Suprapubic skin (tissue), 4 donors: Measurements from ENCODE around the gene NTRK1. TPM values are rescaled to one million over a fixed set of nuclear protein-coding genes. Genes with fewer than 3 reads are reported as not detected.

Source experiments
- DNase-seq, 2 donors: peaks; one replicate each; pipeline ENCODE4 v3.0.0-alpha.2; 2019; ENCODE audit warnings: low spot score in 2 of 2
- H3K27ac ChIP-seq: fragments of 200-600 bp; sonication (generic); one replicate; pipeline ENCODE4 v1.5.1; 2019
- H3K27me3 ChIP-seq: fragments of 200-600 bp; sonication (generic); one replicate; pipeline ENCODE4 v1.5.1; 2019
- H3K36me3 ChIP-seq: fragments of 200-600 bp; sonication (generic); one replicate; pipeline ENCODE4 v1.5.1; 2019
- H3K4me1 ChIP-seq: fragments of 200-600 bp; sonication (generic); one replicate; pipeline ENCODE4 v1.5.1; 2019
- H3K4me3 ChIP-seq: fragments of 200-600 bp; sonication (generic); one replicate; pipeline ENCODE4 v1.5.1; 2019; ENCODE audit warnings: mild to moderate bottlenecking
- H3K9me3 ChIP-seq: fragments of 200-600 bp; sonication (generic); one replicate; pipeline ENCODE4 v1.5.1; 2019
- EP300 ChIP-seq: sonication (generic); formaldehyde crosslinking; IDR thresholded peaks from one replicate; pipeline ENCODE4 v1.6.1; 2017; ENCODE audit warnings: antibody characterized with exemption
- POLR2A ChIP-seq, 2 donors: fragments of 450-650 bp; IDR thresholded peaks; one replicate each; pipeline ENCODE4 v1.6.1; 2017; ENCODE audit warnings: antibody characterized with exemption in 2 of 2, mild to moderate bottlenecking in 2 of 2, moderate library complexity in 2 of 2
- POLR2AphosphoS5 ChIP-seq, 3 donors: sonication (generic); formaldehyde crosslinking; IDR thresholded peaks; one replicate each; pipeline ENCODE4 v1.6.1; 2017; ENCODE audit warnings: antibody characterized with exemption in 3 of 3
- WGBS: methylation state at CpG from one replicate; pipeline ENCODE4 v1.1.5; 2018; 5-methylcytosine and 5-hydroxymethylcytosine counted together
- total RNA-seq, 4 donors: library from RNA; depleted of rRNA; stranded (reverse); fragments of >200 nt; gene quantifications; one replicate each; pipeline ENCODE4 v1.1.0, GENCODE V29; 2016
- TF ChIP-seq, protein P1 (sequence below), 2 donors: fragments of 200-600 bp in 1 of 2; fragments of 450-650 bp in 1 of 2; sonication (generic) in 1 of 2; IDR thresholded peaks; one replicate each; pipeline ENCODE4 v1.5.1; 2016 to 2019; ENCODE audit warnings: antibody characterized with exemption in 2 of 2, mild to moderate bottlenecking in 1 of 2, moderate library complexity in 1 of 2

The NTRK1 gene
- total RNA-seq, 4 donors from 2014 or later, result 0.32 TPM; not detected in 3

DNA sequence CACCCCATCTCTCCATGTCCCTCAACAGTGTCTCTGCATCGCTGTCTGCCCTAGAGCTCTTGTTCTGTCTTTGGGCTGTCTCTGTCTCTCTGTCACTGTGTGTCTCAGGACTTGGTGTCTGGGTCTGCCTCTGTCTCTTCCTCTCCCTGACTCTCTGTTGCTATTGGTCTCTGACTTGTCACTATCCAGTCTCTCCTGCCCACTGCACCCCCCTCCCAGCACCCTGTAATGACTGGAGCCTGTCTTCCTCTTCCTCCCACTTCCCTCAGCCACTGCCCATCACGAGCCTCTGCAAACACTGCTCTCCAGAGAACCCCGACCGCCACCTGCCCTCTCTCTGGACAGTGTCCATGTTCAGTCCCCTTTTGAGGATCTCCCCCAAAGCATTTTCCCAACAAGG lies 45.0 kb downstream of the NTRK1 start:
- WGBS, result 64% methylated on average over 4 of the region's 4 CpGs
- Histone ChIP-seq H3K36me3 (no peaks in the 10 kb centered on the region), H3K4me3 (no peak overlapping the region), H3K27ac (no peak overlapping the region), H3K27me3 (peaks cover 37% of the 10 kb centered on the region), H3K9me3 (no peaks in the 10 kb centered on the region), H3K4me1 (peaks cover 28% of the 10 kb centered on the region)
- DNase-seq, result no peak
- no peak for TF ChIP-seq EP300
- no peak for TF ChIP-seq POLR2A (IDR thresholded peaks at IDR 0.05)
- TF ChIP-seq, protein P1, sequence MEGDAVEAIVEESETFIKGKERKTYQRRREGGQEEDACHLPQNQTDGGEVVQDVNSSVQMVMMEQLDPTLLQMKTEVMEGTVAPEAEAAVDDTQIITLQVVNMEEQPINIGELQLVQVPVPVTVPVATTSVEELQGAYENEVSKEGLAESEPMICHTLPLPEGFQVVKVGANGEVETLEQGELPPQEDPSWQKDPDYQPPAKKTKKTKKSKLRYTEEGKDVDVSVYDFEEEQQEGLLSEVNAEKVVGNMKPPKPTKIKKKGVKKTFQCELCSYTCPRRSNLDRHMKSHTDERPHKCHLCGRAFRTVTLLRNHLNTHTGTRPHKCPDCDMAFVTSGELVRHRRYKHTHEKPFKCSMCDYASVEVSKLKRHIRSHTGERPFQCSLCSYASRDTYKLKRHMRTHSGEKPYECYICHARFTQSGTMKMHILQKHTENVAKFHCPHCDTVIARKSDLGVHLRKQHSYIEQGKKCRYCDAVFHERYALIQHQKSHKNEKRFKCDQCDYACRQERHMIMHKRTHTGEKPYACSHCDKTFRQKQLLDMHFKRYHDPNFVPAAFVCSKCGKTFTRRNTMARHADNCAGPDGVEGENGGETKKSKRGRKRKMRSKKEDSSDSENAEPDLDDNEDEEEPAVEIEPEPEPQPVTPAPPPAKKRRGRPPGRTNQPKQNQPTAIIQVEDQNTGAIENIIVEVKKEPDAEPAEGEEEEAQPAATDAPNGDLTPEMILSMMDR (IDR thresholded peaks at IDR 0.05), result no peak
- TF ChIP-seq POLR2AphosphoS5 (IDR thresholded peaks at IDR 0.05), result no peak

DNA sequence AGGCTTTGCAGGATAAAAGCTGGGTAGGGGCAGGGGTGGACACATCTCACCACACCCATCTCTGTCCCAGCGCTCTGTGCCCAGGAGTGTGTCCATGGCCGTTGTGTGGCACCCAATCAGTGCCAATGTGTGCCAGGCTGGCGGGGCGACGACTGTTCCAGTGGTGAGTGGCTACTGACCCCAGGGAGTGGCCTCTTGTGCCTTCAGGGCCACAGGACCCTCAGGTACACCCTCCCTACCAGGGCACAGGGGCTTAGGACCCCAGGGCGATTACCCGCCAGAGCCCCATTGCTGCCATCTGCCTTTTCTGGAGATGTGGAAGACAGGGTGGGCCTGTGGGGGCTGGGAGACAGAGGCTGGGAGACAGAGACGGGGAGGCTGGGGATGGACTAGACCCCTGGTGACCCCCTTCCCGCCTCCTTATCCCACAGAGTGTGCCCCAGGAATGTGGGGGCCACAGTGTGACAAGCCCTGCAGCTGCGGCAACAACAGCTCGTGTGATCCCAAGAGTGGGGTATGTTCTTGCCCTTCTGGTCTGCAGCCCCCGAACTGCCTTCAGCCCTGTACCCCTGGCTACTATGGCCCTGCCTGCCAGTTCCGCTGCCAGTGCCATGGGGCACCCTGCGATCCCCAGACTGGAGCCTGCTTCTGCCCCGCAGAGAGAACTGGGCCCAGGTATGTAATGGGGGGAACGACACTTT lies 45.7 kb downstream of the NTRK1 start:
- H3K4me3 ChIP-seq, result no peak overlapping the region
- TF ChIP-seq EP300 (no peak), POLR2A (IDR thresholded peaks at IDR 0.05) (no peak), POLR2AphosphoS5 (IDR thresholded peaks at IDR 0.05) (no peak)
- TF ChIP-seq, protein P1 (IDR thresholded peaks at IDR 0.05), result no peak
- H3K36me3 ChIP-seq, result no peaks in the 10 kb centered on the region
- H3K9me3 ChIP-seq, result no peaks in the 10 kb centered on the region
- H3K27ac ChIP-seq, result no peak overlapping the region
- H3K4me1 ChIP-seq, result peaks cover 24% of the 10 kb centered on the region
- peaks cover 39% of the 10 kb centered on the region for H3K27me3 ChIP-seq
- 100% methylated on average over 2 of the region's 16 CpGs for whole genome bisulfite sequencing
- DNase-seq, result no peak

DNA sequence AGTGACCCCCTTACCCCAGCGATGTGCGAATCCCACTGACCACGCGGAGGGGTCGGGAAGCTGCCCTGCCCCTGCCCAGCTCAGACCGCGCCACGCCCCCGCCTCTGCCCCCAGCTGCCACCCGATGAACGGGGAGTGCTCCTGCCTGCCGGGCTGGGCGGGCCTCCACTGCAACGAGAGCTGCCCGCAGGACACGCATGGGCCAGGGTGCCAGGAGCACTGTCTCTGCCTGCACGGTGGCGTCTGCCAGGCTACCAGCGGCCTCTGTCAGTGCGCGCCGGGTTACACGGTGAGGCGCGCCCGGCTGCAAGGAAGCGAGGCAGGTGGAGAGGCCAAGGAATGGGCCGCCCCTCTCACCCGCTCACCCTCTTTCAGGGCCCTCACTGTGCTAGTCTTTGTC lies 47.9 kb downstream of the NTRK1 start:
- TF ChIP-seq, protein P1 (IDR thresholded peaks at IDR 0.05), result no peak
- no peak for TF ChIP-seq POLR2AphosphoS5 (IDR thresholded peaks at IDR 0.05)
- no peak for TF ChIP-seq EP300
- no peak for TF ChIP-seq POLR2A (IDR thresholded peaks at IDR 0.05)
- Histone ChIP-seq H3K4me1 (peaks cover 24% of the 10 kb centered on the region), H3K27me3 (peaks cover 51% of the 10 kb centered on the region), H3K36me3 (peaks cover 3% of the 10 kb centered on the region), H3K4me3 (no peak overlapping the region), H3K9me3 (no peaks in the 10 kb centered on the region), H3K27ac (no peak overlapping the region)
- no peak for DNase-seq
- WGBS, result 58% methylated on average over 21 of the region's 29 CpGs

DNA sequence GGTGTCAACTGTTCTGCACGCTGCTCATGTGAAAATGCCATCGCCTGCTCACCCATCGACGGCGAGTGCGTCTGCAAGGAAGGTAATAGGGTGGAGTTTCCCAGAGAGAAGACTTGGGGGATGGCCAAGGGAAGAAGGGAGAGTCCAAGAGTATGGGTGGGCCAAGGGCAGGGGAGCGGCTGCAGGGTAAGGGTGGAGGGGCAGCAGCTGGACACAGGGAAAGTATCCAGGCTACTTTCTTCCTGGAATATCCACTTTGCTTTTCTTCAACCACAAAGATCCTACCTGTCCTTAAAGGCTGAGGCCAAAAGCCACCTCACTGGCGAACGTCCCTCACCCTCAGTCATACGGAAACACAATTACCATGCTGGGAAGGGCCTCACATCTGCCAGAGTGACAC lies 48.3 kb downstream of the NTRK1 start:
- no peak for DNase-seq
- 49% methylated on average over 10 of the region's 10 CpGs for WGBS
- Histone ChIP-seq H3K36me3 (peaks cover 3% of the 10 kb centered on the region), H3K27me3 (peaks cover 51% of the 10 kb centered on the region), H3K4me1 (peaks cover 24% of the 10 kb centered on the region), H3K4me3 (no peak overlapping the region), H3K27ac (no peak overlapping the region), H3K9me3 (no peaks in the 10 kb centered on the region)
- TF ChIP-seq POLR2AphosphoS5 (IDR thresholded peaks at IDR 0.05), result no peak
- TF ChIP-seq, protein P1 (IDR thresholded peaks at IDR 0.05), result no peak
- TF ChIP-seq POLR2A (IDR thresholded peaks at IDR 0.05), result no peak
- no peak for TF ChIP-seq EP300

DNA sequence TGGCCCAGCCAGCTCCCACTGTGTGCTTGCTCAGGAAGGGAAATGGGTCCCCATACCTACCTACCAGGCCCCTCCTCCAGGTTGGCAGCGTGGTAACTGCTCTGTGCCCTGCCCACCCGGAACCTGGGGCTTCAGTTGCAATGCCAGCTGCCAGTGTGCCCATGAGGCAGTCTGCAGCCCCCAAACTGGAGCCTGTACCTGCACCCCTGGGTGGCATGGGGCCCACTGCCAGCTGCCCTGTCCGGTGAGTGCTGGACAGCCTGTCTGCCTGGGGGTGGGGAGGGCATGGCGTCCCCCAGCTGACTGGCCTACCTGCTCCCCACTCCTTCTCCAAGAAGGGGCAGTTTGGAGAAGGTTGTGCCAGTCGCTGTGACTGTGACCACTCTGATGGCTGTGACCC lies 49.0 kb downstream of the NTRK1 start:
- no peak overlapping the region for H3K27ac ChIP-seq
- WGBS, result no CpG with 5 or more reads among the region's 5 CpGs
- no peak for TF ChIP-seq EP300
- TF ChIP-seq, protein P1 (IDR thresholded peaks at IDR 0.05), result no peak
- H3K4me3 ChIP-seq, result no peak overlapping the region
- peaks cover 5% of the 10 kb centered on the region for H3K36me3 ChIP-seq
- no peaks in the 10 kb centered on the region for H3K9me3 ChIP-seq
- peaks cover 24% of the 10 kb centered on the region for H3K4me1 ChIP-seq
- H3K27me3 ChIP-seq, result peaks cover 51% of the 10 kb centered on the region
- no peak for DNase-seq
